LoVo (cell line): ENCODE measurements around the gene SHROOM1.

Experiments used
- DNase-seq: peaks from one replicate; pipeline ENCODE4 v3.0.0-alpha.2; 2016; ENCODE audit warnings: low spot score

Gene SHROOM1

GRCh38 chr5:132853790-132854189, 23.3 kb upstream of the SHROOM1 start:
- no peak for DNase-seq

GRCh38 chr5:132853323-132853722, 22.9 kb upstream of the SHROOM1 start:
- DNase-seq, result no peak

- DNase-seq, result no peak
These were observed 19.6 kb upstream of the SHROOM1 start for GRCh38 chr5:132850066-132850465.

GRCh38 chr5:132849347-132849746, 18.9 kb upstream of the SHROOM1 start:
- no peak for DNase-seq

- no peak for DNase-seq
These were observed 17.8 kb upstream of the SHROOM1 start for GRCh38 chr5:132848270-132848669.

GRCh38 chr5:132841305-132841704, 10.9 kb upstream of the SHROOM1 start:
- no peak for DNase-seq

GRCh38 chr5:132840896-132841295, 10.4 kb upstream of the SHROOM1 start:
- DNase-seq, result no peak

- no peak for DNase-seq
These were observed 9.9 kb upstream of the SHROOM1 start for GRCh38 chr5:132840313-132840712.

- no peak for DNase-seq
These were observed 9.2 kb upstream of the SHROOM1 start for GRCh38 chr5:132839426-132840301.

GRCh38 chr5:132838516-132839282, 8.3 kb upstream of the SHROOM1 start:
- no peak for DNase-seq

GRCh38 chr5:132837868-132838267, 7.4 kb upstream of the SHROOM1 start:
- DNase-seq, result peak; percentile 48

- DNase-seq, result no peak
These were observed 6.4 kb upstream of the SHROOM1 start for GRCh38 chr5:132836852-132837251.

GRCh38 chr5:132834057-132834456, 3.6 kb upstream of the SHROOM1 start:
- DNase-seq, result no peak

GRCh38 chr5:132832612-132833011, 2.2 kb upstream of the SHROOM1 start:
- no peak for DNase-seq

- no peak for DNase-seq
These were observed 831 bp upstream of the SHROOM1 start for GRCh38 chr5:132831095-132831860.

- peak; percentile 86 for DNase-seq
These were observed 558 bp downstream of the SHROOM1 start for GRCh38 chr5:132829742-132830435.

GRCh38 chr5:132828846-132829494, 1.5 kb downstream of the SHROOM1 start:
- no peak for DNase-seq

- no peak for DNase-seq
These were observed 2.3 kb downstream of the SHROOM1 start for GRCh38 chr5:132827943-132828673.

GRCh38 chr5:132826424-132827082, 3.9 kb downstream of the SHROOM1 start:
- no peak for DNase-seq

GRCh38 chr5:132825834-132826391, 4.5 kb downstream of the SHROOM1 start:
- DNase-seq, result no peak
